Peyer's patch (tissue), 4 donors: ENCODE results near the gene PM20D2.

ENCODE experiments used
- POLR2A ChIP-seq, 2 donors: fragments of 450-650 bp; IDR thresholded peaks; one replicate each; pipeline ENCODE4 v1.5.1; 2017; ENCODE audit warnings: antibody characterized with exemption in 2 of 2, mild to moderate bottlenecking in 2 of 2, moderate library complexity in 2 of 2
- TF ChIP-seq, protein P1 (sequence below), 6 experiments: fragments of 450-650 bp in 4 of 6; fragments of 200-600 bp in 2 of 6; sonication (generic) in 1 of 6; IDR thresholded peaks; one replicate each; pipeline ENCODE4 v1.5.1; 2017 to 2019; ENCODE audit warnings: antibody characterized with exemption in 6 of 6, mild to moderate bottlenecking in 3 of 6, moderate library complexity in 1 of 6

DNA sequence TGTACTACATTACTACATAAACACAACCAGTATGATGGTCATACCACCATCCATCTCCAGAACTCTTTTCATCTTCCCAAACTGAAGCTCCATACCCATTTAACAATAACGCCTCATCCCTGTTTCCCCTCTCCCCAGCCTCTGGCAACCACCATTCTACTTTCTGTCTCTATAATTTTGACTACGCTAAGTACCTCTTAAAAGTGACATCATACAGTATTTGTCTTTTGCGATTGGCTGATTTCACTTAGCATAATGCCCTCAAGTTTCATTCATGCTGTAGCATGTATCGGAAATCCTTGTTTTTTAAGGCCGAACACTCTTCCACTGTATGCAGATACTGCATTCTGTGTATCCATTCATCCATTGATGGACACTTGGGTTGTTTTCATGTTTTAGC, 41.6 kb downstream of the PM20D2 start:
- TF ChIP-seq, protein P1, sequence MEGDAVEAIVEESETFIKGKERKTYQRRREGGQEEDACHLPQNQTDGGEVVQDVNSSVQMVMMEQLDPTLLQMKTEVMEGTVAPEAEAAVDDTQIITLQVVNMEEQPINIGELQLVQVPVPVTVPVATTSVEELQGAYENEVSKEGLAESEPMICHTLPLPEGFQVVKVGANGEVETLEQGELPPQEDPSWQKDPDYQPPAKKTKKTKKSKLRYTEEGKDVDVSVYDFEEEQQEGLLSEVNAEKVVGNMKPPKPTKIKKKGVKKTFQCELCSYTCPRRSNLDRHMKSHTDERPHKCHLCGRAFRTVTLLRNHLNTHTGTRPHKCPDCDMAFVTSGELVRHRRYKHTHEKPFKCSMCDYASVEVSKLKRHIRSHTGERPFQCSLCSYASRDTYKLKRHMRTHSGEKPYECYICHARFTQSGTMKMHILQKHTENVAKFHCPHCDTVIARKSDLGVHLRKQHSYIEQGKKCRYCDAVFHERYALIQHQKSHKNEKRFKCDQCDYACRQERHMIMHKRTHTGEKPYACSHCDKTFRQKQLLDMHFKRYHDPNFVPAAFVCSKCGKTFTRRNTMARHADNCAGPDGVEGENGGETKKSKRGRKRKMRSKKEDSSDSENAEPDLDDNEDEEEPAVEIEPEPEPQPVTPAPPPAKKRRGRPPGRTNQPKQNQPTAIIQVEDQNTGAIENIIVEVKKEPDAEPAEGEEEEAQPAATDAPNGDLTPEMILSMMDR (IDR thresholded peaks at IDR 0.05), result no peak
- no peak for TF ChIP-seq POLR2A (IDR thresholded peaks at IDR 0.05)
